Medulla oblongata (tissue), 1 donor: ENCODE results near the gene CAMSAP3.
"Not testable (repeated sequence)": the region's sequence is repeated elsewhere in the genome, so short reads cannot be mapped to it uniquely, and the experiment has no call there.

Source experiments
- DNase-seq: peaks from one replicate; pipeline ENCODE4 v3.0.0-alpha.2; 2015; ENCODE audit errors: extremely low spot score

Gene CAMSAP3

DNA sequence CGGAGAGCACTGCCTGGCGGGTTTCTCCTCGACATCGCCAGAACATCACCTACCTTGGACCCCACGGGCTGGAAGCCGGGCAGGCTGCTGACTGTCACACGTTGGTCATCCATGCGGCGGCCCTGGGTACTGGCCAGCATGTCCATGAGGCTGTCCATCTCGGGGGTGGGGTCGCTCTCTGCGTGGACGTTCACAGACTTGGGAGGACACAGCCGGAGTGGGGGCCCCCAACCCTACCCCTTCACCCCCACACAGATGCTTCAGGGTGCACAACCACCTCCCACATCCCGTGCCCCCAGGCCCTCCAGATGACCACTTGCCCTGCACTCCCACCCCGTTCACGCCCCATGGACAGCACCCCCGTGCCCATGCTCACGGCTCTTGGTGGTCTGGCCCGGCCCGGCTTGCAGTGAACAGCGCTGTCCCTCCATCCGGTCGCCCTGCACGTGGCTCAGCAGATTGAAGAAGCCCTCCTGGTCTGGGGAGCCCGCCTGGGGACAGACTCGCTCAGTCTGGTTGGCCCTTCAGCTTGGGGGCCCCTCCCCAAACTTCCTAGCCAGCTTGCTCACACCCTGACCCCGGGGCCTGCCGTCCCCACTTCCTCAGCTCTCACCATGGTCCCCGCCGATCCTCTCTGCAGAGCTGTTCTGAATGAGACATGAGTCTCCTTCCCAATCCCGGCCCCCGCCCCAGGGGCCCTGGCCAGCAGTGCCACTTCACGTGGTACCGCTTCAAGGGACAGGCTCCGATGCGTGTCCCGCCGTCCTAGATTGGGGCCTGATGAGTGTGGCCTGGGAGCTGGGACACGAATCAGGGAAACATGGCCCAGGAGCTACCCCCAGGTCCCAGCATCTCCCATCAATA lies 36.9 kb downstream of the CAMSAP3 start:
- no peak for DNase-seq

DNA sequence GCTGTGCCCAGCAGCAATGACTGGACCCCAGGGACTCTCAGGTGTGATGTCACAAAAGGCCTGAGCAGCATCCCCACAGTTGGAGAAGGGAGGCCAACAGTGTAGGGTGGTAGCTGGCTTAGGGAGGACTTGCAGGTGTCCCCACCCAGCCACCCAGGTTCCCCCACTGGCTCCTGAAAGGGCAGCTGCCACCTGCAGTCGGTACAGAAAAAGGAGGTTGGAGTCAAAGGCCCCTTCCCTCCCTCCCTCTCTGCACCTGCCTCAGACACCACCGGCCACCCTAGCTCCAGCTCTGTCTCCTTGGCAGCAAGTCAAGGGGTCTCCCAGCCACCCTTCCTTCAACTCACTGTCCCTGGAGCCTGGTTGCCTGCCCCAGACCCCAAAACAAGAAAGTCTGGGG lies 38.0 kb downstream of the CAMSAP3 start, which contains the start of gene PCP2:
Gene PCP2 (minus strand): TSS at position 22 of the 400 bp plus-strand sequence. CDS start 262 bp downstream, outside the sequence.
- DNase-seq = no peak

DNA sequence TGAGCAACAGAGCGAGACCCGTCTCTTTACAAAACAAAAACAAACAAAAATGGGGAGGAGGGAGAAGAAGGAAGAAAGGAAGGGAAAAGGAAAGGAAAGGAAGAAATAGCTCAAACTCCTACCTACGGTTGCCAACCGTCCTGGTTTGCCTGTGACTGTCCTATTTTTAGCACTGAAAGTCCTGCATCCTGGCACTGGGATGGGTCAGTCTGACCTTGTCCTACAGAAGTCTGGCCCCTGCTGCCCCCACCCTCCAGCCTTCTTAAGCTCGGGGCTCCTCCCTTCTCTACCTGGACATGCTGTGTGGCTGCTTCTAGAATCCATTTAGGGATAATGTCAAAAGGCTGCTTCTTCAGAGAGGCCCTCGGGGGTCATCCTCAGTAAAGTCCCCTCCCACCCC lies 40.0 kb downstream of the CAMSAP3 start:
- DNase-seq = no peak

DNA sequence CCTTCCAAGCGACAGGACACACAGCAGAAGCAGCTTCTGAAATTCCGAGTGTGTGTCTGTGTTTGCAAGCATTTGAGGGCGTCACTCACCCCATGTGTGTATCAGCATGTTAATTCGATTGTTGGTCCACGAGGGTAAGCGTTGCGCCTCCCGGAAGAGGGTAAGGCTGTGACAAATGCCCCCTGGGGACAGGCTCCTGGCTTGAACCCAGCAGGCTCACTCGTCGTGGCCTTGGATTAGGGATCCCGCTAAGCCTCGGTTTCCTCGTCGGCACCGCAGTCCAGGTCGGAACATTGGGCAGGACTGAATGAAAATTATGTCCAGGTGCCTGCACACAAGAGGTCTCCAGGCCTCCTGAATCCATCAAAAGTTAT lies 40.6 kb downstream of the CAMSAP3 start:
- DNase-seq = no peak

DNA sequence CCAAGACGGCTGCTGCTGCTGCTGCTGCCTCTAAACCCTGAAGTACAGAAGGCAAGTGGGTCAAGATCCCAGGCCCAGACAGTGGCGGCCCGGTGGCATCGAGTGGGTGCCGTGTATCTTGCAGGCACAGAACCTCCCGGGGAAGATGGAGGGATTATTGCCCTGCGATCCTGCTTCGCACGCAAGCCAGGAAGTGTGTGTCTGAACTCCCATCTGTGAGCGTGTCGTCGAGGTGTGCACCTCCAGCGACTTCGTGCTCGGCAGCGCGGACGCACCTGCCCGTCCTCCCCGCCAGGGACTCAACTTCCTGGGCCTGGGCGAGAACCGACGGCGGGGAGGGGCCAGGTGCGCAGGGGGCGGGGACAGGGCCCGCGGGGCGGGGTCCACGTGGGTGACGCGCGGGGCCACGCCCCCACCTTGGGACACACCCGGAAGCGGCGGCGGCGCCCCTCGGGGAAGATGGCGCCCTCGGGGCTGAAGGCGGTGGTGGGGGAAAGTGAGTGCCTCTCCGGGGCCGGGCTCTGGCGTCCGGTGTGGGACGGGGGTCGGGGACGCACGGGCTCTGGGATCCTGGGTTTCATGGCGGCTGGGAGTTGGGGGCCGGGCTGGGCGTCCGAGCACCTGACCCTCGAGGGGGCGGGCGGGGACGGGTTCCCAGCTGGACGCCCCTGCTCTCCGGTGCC lies 41.2 kb downstream of the CAMSAP3 start, which contains the start of gene STXBP2:
Gene STXBP2 (plus strand): TSS at position 420 of the 683 bp plus-strand sequence. CDS start 40 bp downstream, at position 460.
- DNase-seq = no peak

DNA sequence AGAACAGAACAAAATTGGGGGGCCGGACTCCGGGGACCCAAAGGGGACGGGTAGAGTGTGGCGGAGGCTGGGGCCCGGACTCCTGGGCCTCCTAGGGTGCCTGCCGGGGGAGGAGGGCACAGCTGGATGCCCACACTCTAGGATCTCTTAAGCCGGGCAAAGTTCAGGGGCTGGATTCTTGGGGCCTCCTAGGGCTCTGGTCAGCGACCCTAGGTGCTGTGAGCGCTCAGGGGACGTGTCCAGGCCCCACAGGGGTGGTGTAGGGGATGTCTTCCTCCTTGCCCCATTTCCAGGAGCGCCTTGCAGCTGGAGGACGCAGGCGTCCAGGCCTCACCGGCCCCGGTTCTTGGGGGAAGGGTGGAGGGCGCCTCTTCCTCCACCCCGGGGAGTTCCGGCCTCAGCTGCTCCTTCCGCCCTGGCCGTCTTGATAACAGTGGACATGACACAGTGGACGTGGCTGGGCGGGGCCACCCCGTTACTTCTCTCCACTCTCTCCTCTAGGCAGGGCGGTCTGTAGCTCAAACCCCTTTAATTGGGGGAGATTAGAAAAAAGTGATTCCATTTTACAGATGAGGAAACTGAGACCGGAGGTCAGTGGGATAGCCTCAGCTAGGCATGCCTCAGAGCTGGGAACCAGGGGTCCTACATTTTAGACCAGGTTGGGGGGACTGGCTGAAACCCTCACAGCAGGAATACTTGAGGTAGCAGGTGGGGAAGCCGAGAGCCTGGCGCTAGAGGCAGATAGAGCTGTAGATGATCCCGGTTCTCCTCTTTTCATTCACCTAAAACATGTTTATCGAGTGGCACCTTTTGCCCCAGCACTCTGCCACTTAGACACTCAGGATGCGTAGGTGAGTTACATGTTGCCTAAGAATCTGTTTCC lies 42.0 kb downstream of the CAMSAP3 start:
- no peak for DNase-seq

DNA sequence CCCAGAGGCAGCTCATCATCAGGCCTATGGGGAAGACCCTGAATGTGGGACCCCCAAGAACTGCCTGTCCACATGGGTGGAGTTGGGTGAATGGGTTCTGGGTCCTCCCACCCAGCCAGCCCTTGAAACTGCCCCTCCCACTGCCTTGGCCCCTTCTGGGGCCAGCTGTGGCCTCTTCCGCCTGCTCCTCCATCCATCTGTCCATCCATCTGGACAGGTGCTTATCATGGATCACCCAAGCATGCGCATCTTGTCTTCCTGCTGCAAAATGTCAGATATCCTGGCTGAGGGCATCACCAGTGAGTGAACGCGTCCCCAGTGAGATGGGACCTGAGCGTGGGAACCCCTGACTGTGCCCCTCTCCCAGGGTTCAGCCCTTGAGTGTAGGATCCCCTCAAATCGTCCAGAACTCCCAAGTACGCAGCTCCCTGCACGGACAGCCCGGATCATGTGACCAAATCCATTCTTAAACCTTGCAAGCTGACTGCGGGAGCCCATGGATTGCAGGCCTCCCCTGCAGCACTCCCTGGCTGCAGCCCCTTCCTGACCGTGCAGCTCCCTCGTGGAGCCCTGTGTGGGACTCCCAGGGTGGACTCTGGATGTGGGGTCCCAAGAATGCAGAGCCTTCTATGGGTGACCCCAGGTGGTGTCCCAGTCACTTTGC lies 43.3 kb downstream of the CAMSAP3 start:
- no peak for DNase-seq

DNA sequence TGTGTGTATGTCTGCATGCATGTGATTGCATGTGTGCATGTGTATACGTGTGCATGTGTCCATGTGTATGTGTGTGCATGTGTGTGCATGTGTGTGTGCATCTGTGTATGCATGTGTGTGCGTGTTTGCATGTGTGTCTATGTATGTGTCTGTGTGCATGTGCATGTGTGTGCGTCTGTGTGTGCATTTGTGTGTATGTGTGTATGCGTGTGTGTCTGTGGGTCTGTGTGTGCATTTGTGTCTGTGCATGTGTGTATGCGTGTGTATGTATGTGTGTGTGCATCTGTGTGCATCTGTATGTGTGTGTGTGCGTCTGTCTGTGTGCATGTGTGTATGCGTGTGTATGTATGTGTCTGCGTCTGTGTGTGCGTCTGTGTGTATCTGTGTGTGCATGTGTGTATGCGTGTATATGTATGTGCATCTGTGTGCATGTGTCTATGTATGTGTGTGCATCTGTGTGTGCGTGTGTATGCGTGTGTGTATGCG lies 44.2 kb downstream of the CAMSAP3 start:
- no peak for DNase-seq

DNA sequence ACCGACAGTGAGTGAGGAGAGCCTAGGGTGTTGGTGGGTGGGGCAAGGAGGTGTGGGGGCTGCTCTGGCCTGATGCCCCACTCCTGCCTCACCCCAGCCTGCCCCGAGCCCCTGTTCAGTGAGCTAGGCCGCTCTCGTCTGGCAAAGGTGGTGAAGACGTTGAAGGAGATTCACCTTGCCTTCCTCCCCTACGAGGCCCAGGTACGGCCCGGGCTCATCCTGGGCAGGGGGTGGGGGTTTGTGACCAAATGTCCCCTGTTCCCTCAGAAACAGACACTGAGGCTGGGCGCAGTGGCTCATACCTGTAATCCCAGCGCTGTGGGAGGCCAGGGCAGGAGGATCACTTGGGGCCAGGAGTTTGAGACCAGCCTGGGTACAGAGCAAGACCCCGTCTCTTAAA lies 45.1 kb downstream of the CAMSAP3 start:
- DNase-seq = no peak

DNA sequence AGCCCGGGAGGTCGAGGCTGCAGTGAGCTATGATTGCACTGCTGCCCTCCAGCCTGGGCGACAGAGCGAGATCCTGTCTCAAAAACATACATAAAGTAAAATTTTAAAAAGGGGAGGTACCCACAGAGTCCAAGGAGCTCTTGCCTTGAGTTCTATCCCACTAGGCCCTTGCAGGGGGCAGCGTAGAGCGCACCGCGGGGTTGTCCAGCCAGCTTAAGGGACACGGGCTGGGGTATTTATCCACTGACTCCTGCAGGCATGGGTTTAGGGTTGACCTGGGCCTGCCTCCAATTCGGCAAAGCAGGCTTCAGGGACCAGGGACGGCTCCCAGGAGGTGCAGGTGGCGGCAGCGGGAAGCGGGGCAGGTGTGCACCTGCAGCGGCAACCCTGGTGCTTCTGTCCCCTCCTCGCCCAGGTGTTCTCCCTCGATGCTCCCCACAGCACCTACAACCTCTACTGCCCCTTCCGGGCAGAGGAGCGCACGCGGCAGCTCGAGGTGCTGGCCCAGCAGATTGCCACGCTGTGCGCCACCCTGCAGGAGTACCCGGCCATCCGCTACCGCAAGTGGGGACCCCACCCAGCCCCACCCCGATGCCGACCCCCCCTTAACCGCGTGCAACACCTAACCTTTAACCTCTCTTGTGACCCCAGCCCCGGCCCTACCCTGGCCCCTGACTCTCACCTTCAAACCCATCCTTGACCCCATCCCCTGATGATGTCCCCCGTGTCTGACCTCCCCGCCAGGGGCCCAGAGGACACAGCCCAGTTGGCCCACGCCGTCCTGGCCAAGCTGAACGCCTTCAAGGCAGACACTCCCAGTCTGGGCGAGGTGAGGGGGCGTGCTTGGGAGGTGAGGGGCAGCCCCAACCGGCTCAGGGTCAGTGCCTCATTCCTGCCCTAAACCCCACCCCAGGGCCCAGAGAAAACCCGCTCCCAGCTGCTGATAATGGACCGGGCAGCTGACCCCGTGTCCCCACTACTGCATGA lies 45.9 kb downstream of the CAMSAP3 start:
- no peak for DNase-seq

DNA sequence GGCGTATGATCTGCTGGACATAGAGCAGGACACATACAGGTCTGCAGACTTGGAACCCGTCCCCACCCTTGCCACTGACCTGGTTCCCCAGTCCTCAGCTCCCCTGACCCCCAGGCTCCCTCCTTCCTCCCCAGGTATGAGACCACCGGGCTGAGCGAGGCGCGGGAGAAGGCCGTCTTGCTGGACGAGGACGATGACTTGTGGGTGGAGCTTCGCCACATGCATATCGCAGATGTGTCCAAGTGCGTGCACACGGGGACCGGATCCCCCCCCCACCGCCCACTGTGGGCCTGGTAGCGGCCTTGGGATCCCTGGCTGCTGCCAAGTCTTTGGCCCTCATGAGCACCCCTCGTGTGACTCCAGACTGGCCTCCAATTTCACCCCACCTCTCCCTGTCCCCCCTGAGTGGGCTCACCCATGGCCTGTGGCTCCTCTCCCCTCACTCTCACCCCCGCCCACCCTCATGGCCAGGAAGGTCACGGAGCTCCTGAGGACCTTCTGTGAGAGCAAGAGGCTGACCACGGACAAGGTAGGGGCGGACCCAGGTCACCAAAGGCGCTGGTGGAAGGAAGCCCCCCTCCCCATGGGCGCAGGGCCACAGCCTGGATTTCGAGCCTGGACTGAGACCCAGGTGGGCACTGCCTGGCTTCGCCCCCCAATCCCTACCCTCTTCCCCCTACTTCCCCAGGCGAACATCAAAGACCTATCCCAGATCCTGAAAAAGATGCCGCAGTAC lies 46.8 kb downstream of the CAMSAP3 start:
- DNase-seq = no peak

DNA sequence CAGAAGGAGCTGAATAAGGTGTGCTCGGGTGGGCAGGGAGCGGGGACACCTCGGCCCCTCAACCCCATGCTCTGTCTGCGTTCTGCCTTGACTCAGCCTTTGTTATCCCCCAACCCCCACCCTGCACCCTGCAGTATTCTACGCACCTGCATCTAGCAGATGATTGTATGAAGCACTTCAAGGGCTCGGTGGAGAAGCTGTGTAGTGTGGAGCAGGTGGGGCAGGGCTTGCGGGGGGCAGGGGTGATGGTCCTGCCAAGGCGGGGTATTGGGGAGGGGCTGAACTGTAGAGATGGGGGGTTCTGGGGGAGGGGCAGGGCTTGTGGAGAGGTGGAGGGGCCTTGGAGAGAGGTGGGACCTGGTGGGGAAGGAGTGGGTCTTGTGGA lies 47.4 kb downstream of the CAMSAP3 start:
- no peak for DNase-seq

DNA sequence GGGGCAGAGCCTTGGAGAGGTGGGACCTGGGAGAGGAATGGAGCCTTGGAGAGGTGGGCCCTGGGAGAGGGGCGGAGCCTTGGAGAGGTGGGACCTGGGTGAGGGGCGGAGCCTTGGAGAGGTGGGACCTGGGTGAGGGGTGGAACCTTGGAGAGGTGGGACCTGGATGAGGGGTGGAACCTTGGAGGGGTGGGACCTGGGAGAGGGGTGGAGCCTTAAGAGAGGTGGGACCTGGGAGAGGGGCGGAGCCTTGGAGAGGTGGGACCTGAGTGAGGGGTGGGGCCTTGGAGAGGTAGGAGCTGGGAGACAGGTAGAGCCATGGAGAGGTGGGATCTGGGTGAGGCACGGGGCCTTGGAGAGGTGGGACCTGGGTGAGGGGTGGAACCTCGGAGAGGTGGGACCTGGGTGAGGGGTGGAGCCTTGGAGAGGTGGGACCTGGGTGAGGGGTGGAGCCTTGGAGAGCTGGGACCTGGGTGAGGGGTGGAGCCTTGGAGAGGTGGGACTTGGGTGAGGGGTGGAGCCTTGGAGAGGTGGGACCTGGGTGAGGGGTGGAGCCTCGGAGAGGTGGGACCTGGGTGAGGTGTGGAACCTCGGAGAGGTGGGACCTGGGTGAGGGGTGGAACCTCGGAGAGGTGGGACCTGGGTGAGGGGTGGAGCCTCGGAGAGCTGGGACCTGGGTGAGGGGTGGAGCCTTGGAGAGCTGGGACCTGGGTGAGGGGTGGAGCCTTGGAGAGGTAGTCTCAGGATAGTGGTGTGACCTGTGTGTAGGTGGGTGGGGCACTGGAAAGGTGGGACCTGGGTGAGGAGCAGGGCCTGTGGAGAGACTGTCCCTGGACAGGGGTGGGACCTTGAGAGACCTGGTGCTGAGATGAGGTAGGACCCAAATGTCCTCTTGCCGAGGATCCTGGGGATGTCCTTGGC lies 48.2 kb downstream of the CAMSAP3 start:
- DNase-seq = not testable (repeated sequence)

DNA sequence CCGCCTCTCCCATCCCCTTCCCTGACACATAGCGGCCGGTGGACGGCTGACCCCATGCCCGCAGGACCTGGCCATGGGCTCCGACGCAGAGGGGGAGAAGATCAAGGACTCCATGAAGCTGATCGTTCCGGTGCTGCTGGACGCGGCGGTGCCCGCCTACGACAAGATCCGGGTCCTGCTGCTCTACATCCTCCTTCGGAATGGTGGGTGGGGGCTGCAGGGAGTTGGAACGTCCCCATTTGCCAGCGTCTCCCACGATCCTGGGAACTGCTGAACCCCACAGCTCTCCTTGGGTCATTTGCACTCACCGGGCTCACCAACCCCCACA lies 48.9 kb downstream of the CAMSAP3 start:
- no peak for DNase-seq

DNA sequence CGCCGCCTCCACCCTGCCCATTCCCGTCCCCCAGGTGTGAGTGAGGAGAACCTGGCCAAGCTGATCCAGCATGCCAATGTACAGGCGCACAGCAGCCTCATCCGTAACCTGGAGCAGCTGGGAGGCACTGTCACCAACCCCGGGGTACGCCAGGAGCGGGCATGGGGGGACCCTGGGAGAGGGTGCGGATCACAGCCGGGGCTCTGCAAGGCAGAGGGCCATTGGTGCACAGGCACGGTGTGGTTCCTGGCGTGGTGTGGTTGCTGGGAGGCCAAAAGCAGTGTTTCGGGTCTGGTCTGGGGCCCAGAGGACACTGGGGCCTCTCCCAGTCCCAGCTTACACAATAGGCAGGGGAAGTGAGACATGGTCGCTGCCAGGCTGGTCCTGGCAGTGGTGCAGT lies 49.5 kb downstream of the CAMSAP3 start:
- DNase-seq = no peak

DNA sequence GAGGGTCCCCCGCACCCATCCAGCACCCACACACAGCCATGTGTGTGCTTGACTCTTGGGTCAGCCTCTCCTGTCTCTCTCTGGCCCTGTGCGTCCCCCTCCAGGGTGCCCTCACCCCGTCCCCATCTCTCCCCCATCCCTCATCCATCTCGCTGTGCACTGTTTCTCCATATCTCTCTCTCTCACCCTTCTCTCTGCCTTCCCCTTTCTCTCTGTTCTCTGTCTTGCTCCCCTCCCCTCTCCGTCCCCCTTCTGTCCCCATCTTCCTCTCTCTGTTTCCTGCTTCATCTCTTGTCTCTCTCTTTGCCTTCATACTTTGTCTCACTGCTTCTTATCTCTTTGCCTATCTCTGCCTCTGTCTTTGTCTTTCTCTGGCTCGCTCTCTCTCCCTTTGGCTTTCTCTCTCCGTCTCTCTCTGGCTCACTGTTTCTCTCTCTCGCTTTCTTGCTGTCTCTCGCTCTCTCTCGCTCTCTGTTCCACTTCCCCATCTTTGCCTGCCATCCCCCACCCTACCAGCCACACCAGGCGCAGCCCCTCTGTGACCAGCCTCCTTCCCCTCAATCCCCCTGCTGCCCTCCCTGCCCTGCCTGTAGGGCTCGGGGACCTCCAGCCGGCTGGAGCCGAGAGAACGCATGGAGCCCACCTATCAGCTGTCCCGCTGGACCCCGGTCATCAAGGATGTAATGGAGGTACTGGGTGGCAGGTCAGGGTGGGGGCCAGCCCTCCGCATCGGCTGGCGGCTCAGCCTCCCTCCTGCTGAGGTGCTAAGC lies 50.2 kb downstream of the CAMSAP3 start:
- no peak for DNase-seq

DNA sequence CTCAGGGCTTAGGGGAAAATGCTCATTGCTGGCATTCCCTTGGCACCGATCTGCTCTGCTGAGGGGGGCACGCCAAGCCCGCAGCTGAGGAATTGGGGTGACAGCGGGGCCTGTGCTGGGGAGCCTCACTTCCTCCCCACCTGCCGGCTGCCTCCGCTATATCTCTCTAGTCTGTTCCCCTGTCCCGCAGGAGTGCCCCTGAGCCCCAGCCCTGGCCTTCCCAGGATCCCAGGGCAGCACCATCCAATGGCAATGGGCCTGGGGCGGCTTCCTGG lies 50.7 kb downstream of the CAMSAP3 start:
- DNase-seq = no peak

DNA sequence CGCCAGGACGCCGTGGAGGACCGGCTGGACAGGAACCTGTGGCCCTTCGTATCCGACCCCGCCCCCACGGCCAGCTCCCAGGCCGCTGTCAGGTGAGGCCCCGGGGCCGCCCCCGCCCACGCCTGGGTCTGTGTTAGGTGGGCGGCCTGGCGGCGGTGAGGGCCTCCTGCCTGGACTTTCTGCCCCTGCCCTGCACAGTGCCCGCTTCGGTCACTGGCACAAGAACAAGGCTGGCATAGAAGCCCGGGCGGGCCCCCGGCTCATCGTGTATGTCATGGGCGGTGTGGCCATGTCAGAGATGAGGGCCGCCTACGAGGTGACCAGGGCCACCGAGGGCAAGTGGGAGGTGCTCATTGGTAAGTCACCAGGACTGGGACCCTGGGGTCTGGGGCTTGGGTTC lies 51.5 kb downstream of the CAMSAP3 start:
- DNase-seq = no peak
